HEK293 (cell line): Measurements from ENCODE around the gene CLDN6.

ENCODE experiments used
- CTCF ChIP-seq: fragments of 450-650 bp; formaldehyde crosslinking; IDR thresholded peaks from 2 replicates; pipeline ENCODE4 v1.5.1; 2016; ENCODE audit warnings: missing biosample characterization, missing genetic modification characterization
- GLI2 ChIP-seq: fragments of 450-650 bp; formaldehyde crosslinking; IDR thresholded peaks from 2 replicates; pipeline ENCODE4; 2017; ENCODE audit warnings: missing biosample characterization, missing genetic modification characterization, low read depth, borderline replicate concordance
- REST ChIP-seq: fragments of 450-650 bp; formaldehyde crosslinking; IDR thresholded peaks from 2 replicates; pipeline ENCODE4 v1.5.1; 2016; ENCODE audit warnings: missing biosample characterization, missing genetic modification characterization
- ZFP3 ChIP-seq: fragments of 450-650 bp; formaldehyde crosslinking; IDR thresholded peaks from 2 replicates; pipeline ENCODE4 v1.5.1; 2016; ENCODE audit warnings: low read depth, missing biosample characterization, missing genetic modification characterization
- ZNF221 ChIP-seq: fragments of 450-650 bp; formaldehyde crosslinking; IDR thresholded peaks from 2 replicates; pipeline ENCODE4 v1.5.1; 2017; ENCODE audit warnings: missing biosample characterization, missing genetic modification characterization, borderline replicate concordance
- ZNF292 ChIP-seq: fragments of 450-650 bp; formaldehyde crosslinking; IDR thresholded peaks from 2 replicates; pipeline ENCODE4 v1.5.1; 2016; ENCODE audit warnings: low read depth, missing biosample characterization, missing genetic modification characterization, borderline replicate concordance
- ZNF391 ChIP-seq: fragments of 450-650 bp; formaldehyde crosslinking; IDR thresholded peaks from 2 replicates; pipeline ENCODE4 v1.5.1; 2016; ENCODE audit warnings: low read depth, missing biosample characterization, missing genetic modification characterization, borderline replicate concordance
- ZNF423 ChIP-seq: fragments of 450-650 bp; formaldehyde crosslinking; IDR thresholded peaks from 2 replicates; pipeline ENCODE4 v1.5.1; 2016; ENCODE audit warnings: missing biosample characterization, missing genetic modification characterization
- ZNF664 ChIP-seq: fragments of 450-650 bp; formaldehyde crosslinking; IDR thresholded peaks from 2 replicates; pipeline ENCODE4 v1.5.1; 2016; ENCODE audit warnings: missing biosample characterization, missing genetic modification characterization
- ZNF677 ChIP-seq: fragments of 450-650 bp; IDR thresholded peaks from 2 replicates; pipeline ENCODE4 v1.5.0; 2018; ENCODE audit warnings: missing biosample characterization, mild to moderate bottlenecking, missing genetic modification characterization, moderate library complexity
- ZNF837 ChIP-seq: fragments of 450-650 bp; formaldehyde crosslinking; IDR thresholded peaks from 2 replicates; pipeline ENCODE4 v1.5.1; 2016; ENCODE audit warnings: missing biosample characterization, missing genetic modification characterization

- TF ChIP-seq CTCF: no peak
- TF ChIP-seq ZNF221 (tag by site-specific recombination): no peak
- TF ChIP-seq ZFP3 (tag by site-specific recombination): no peak
- no peak for TF ChIP-seq ZNF391
- TF ChIP-seq ZNF837 (tag by site-specific recombination): no peak
- TF ChIP-seq ZNF423 (tag by site-specific recombination): no peak
- no peak for TF ChIP-seq REST
- no peak for TF ChIP-seq ZNF292 (tag by site-specific recombination)
- TF ChIP-seq ZNF664 (tag by site-specific recombination): no peak
- no peak for TF ChIP-seq ZNF677 (tag by site-specific recombination)
- TF ChIP-seq GLI2 (tag by site-specific recombination): no peak
These were observed 33.0 kb upstream of the CLDN6 start for GRCh38 chr16:3051009-3051408.
